Mesendoderm (in vitro differentiated cells): Measurements from ENCODE around the gene ZBTB49.
A peak's percentile ranks its signal among the peaks of the same experiment; 100 is the strongest.

Experiments used
- DNase-seq: peaks from one replicate; pipeline ENCODE4 v3.0.0; 2013
- H2AK5ac ChIP-seq: 2 replicates; pipeline ENCODE4 v1.6.1; 2013; ENCODE audit warnings: low read length, inconsistent platforms
- H2BK120ac ChIP-seq: 2 replicates; pipeline ENCODE4 v1.6.1; 2013; ENCODE audit warnings: low read depth, mild to moderate bottlenecking, low read length, moderate library complexity, mixed read lengths
- H2BK15ac ChIP-seq: replicated peaks from 2 replicates; pipeline ENCODE4 v1.6.1; 2013; ENCODE audit warnings: low read depth, mild to moderate bottlenecking, moderate library complexity
- H2BK5ac ChIP-seq: 2 replicates; pipeline ENCODE4 v1.6.1; 2013; ENCODE audit warnings: low read length, inconsistent platforms
- H3K18ac ChIP-seq: 2 replicates; pipeline ENCODE4 v1.6.1; 2013; ENCODE audit warnings: mild to moderate bottlenecking, low read length, mixed read lengths
- H3K23ac ChIP-seq: one replicate; pipeline ENCODE4 v1.6.1; 2013; ENCODE audit warnings: low read length
- H3K27ac ChIP-seq: 2 replicates; pipeline ENCODE4 v1.5.1; 2013; ENCODE audit warnings: low read depth, mild to moderate bottlenecking, inconsistent platforms, low read length, moderate library complexity
- H3K27me3 ChIP-seq: 2 replicates; pipeline ENCODE4 v1.6.1; 2013; ENCODE audit warnings: low read length, control low read depth, mild to moderate bottlenecking, inconsistent platforms; ENCODE audit not compliant: insufficient read depth, poor library complexity
- H3K36me3 ChIP-seq: 2 replicates; pipeline ENCODE4 v1.6.1; 2013; ENCODE audit warnings: low read length, inconsistent platforms; ENCODE audit not compliant: control insufficient read depth, insufficient read depth
- H3K4ac ChIP-seq: one replicate; pipeline ENCODE4 v1.6.1; 2013; ENCODE audit warnings: low read depth, mild to moderate bottlenecking, low read length, moderate library complexity
- H3K4me1 ChIP-seq: 2 replicates; pipeline ENCODE4 v1.6.1; 2013; ENCODE audit warnings: low read depth, low read length, inconsistent platforms; ENCODE audit not compliant: control insufficient read depth
- H3K4me2 ChIP-seq: 2 replicates; pipeline ENCODE4 v1.6.1; 2013; ENCODE audit warnings: low read length
- H3K4me3 ChIP-seq: 2 replicates; pipeline ENCODE4 v1.5.1; 2013; ENCODE audit warnings: mild to moderate bottlenecking, low read length
- H3K56ac ChIP-seq: one replicate; pipeline ENCODE4 v1.6.1; 2013; ENCODE audit warnings: low read length
- H3K79me1 ChIP-seq: 2 replicates; pipeline ENCODE4 v1.6.1; 2013; ENCODE audit warnings: low read length, inconsistent platforms
- H3K79me2 ChIP-seq: 2 replicates; pipeline ENCODE4 v1.6.1; 2013; ENCODE audit warnings: mild to moderate bottlenecking, low read length; ENCODE audit not compliant: control insufficient read depth, insufficient read depth
- H3K9ac ChIP-seq: 2 replicates; pipeline ENCODE4 v1.6.1; 2013; ENCODE audit warnings: low read length, inconsistent platforms
- H4K5ac ChIP-seq: one replicate; pipeline ENCODE4 v1.6.1; 2013; ENCODE audit warnings: low read length
- H4K8ac ChIP-seq: one replicate; pipeline ENCODE4 v1.6.1; 2013; ENCODE audit warnings: low read depth, mild to moderate bottlenecking, control low read depth, low read length, moderate library complexity
- WGBS: extraction: QIAGEN DNeasy Blood & Tissue Kit; methylation state at CpG from one replicate; pipeline ENCODE4 v1.1.7; 2013; ENCODE audit warnings: low lambda C conversion rate, missing lambda C conversion rate; ENCODE audit not compliant: insufficient coverage; ENCODE audit errors: extremely low coverage; 5-methylcytosine and 5-hydroxymethylcytosine counted together

Gene ZBTB49

GRCh38 chr4:4259484-4260100 is 30.5 kb upstream of the ZBTB49 start:
- no peak overlapping the region for H3K18ac ChIP-seq
- H3K27me3 ChIP-seq, result no peaks in the 10 kb centered on the region
- H4K5ac ChIP-seq, result no peak overlapping the region
- no peak overlapping the region for H3K23ac ChIP-seq
- no peak overlapping the region for H3K56ac ChIP-seq
- H3K4me2 ChIP-seq, result no peak overlapping the region
- H3K4ac ChIP-seq, result no peak overlapping the region
- no peak overlapping the region for H2BK5ac ChIP-seq
- no peak overlapping the region for H3K9ac ChIP-seq
- no peak overlapping the region for H3K27ac ChIP-seq
- H3K79me2 ChIP-seq, result no peaks in the 10 kb centered on the region
- H3K4me1 ChIP-seq, result no peaks in the 10 kb centered on the region
- DNase-seq, result no peak
- no peak overlapping the region for H4K8ac ChIP-seq
- no peak overlapping the region for H2AK5ac ChIP-seq
- no peak overlapping the region for H2BK120ac ChIP-seq
- H3K79me1 ChIP-seq, result no peaks in the 10 kb centered on the region
- H2BK15ac ChIP-seq, result no peak overlapping the region
- no CpG with 5 or more reads among the region's 9 CpGs for WGBS
- H3K36me3 ChIP-seq, result no peaks in the 10 kb centered on the region
- H3K4me3 ChIP-seq, result no peak overlapping the region

- H3K4me3 ChIP-seq, result no peak overlapping the region
- no CpG with 5 or more reads among the region's 6 CpGs for WGBS
- H3K36me3 ChIP-seq, result no peaks in the 10 kb centered on the region
- H3K79me1 ChIP-seq, result no peaks in the 10 kb centered on the region
- no peak overlapping the region for H3K27ac ChIP-seq
- H3K18ac ChIP-seq, result no peak overlapping the region
- H3K23ac ChIP-seq, result no peak overlapping the region
- H4K8ac ChIP-seq, result no peak overlapping the region
- H3K56ac ChIP-seq, result no peak overlapping the region
- H2AK5ac ChIP-seq, result no peak overlapping the region
- no peak overlapping the region for H3K4ac ChIP-seq
- no peaks in the 10 kb centered on the region for H3K79me2 ChIP-seq
- no peak overlapping the region for H4K5ac ChIP-seq
- no peak overlapping the region for H2BK15ac ChIP-seq
- H3K9ac ChIP-seq, result no peak overlapping the region
- no peaks in the 10 kb centered on the region for H3K4me1 ChIP-seq
- H2BK120ac ChIP-seq, result no peak overlapping the region
- no peak overlapping the region for H3K4me2 ChIP-seq
- H3K27me3 ChIP-seq, result no peaks in the 10 kb centered on the region
- DNase-seq, result peak; percentile 37
- no peak overlapping the region for H2BK5ac ChIP-seq
These were observed 29.8 kb upstream of the ZBTB49 start for GRCh38 chr4:4260185-4260751.

DNA sequence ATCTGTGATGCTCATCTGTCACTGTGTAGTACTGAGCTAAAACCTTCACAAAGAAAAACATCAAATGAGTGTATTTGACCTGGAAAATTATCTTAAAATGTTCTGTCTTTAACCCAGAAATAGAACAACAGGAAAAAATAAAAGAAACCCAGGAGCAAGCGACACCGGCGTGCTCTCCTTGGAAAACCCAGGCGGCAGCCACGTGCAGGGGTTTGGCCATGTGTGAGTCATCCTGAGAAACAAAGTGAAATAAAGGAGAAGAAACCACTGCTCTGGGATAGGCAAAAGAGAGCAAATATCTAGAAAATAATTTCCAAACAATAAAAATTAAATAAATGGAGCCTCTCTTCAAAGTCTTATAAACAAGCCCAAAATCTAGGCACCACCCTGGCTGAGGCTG is 22.1 kb upstream of the ZBTB49 start:
- H3K36me3 ChIP-seq, result peaks cover 11% of the 10 kb centered on the region

DNA sequence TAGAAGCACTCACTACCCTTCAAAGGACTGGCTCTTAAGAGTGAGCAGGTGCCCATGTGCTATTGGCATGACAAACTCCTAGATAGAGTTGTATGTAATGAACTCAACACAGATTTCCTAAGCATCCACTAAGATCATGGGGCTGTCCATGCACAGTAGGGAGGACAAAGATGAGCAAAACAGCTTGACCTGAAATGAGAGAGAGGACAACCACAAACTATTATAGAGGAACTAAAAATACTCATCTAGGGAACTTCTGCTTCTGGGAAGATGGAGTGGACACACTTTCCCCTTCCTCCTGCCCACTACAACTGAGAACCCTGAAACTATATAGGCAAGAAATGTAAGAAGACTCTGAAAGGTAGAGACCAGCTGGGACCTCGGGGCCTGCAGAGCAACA is 21.3 kb upstream of the ZBTB49 start:
- no CpG with 5 or more reads among the region's 1 CpG for WGBS
- Histone ChIP-seq H2BK5ac (no peak overlapping the region), H2BK15ac (no peak overlapping the region), H3K4me1 (no peaks in the 10 kb centered on the region), H3K9ac (no peak overlapping the region), H3K4me2 (no peak overlapping the region), H3K4ac (no peak overlapping the region), H3K27ac (no peak overlapping the region), H2AK5ac (no peak overlapping the region), H3K4me3 (no peak overlapping the region), H3K79me1 (no peaks in the 10 kb centered on the region), H2BK120ac (no peak overlapping the region), H3K36me3 (peaks cover 11% of the 10 kb centered on the region), H3K56ac (no peak overlapping the region), H3K27me3 (no peaks in the 10 kb centered on the region), H3K79me2 (no peaks in the 10 kb centered on the region), H4K8ac (no peak overlapping the region), H3K18ac (no peak overlapping the region), H3K23ac (no peak overlapping the region), H4K5ac (no peak overlapping the region)
- DNase-seq, result no peak

More for the DNA sequence above, 22.1 kb upstream of the ZBTB49 start:
- no peaks in the 10 kb centered on the region for H3K27me3 ChIP-seq
- H3K4me3 ChIP-seq, result no peak overlapping the region
- H3K4me1 ChIP-seq, result no peaks in the 10 kb centered on the region
- H3K56ac ChIP-seq, result no peak overlapping the region
- no peak overlapping the region for H3K23ac ChIP-seq
- no peak overlapping the region for H3K4ac ChIP-seq
- H3K18ac ChIP-seq, result no peak overlapping the region
- H2AK5ac ChIP-seq, result no peak overlapping the region
- H4K5ac ChIP-seq, result no peak overlapping the region
- no peaks in the 10 kb centered on the region for H3K79me2 ChIP-seq
- H2BK15ac ChIP-seq, result no peak overlapping the region
- H3K4me2 ChIP-seq, result no peak overlapping the region
- no peak overlapping the region for H3K27ac ChIP-seq
- no peak overlapping the region for H2BK120ac ChIP-seq
- no peak for DNase-seq
- no peak overlapping the region for H3K9ac ChIP-seq
- no peak overlapping the region for H4K8ac ChIP-seq
- no CpG with 5 or more reads among the region's 5 CpGs for WGBS
- no peaks in the 10 kb centered on the region for H3K79me1 ChIP-seq
- H2BK5ac ChIP-seq, result no peak overlapping the region

- H2BK120ac ChIP-seq, result no peak overlapping the region
- H2BK15ac ChIP-seq, result no peak overlapping the region
- no peaks in the 10 kb centered on the region for H3K79me1 ChIP-seq
- no peak overlapping the region for H4K8ac ChIP-seq
- H3K9ac ChIP-seq, result no peak overlapping the region
- H3K4me3 ChIP-seq, result no peak overlapping the region
- no peak overlapping the region for H2BK5ac ChIP-seq
- no CpG with 5 or more reads among the region's 11 CpGs for WGBS
- no peak overlapping the region for H3K4ac ChIP-seq
- no peak overlapping the region for H3K18ac ChIP-seq
- H3K27me3 ChIP-seq, result no peaks in the 10 kb centered on the region
- DNase-seq, result no peak
- no peak overlapping the region for H3K56ac ChIP-seq
- no peak overlapping the region for H3K23ac ChIP-seq
- H2AK5ac ChIP-seq, result no peak overlapping the region
- no peak overlapping the region for H3K4me2 ChIP-seq
- H3K4me1 ChIP-seq, result no peaks in the 10 kb centered on the region
- no peak overlapping the region for H4K5ac ChIP-seq
- peaks cover 11% of the 10 kb centered on the region for H3K36me3 ChIP-seq
- H3K79me2 ChIP-seq, result no peaks in the 10 kb centered on the region
- no peak overlapping the region for H3K27ac ChIP-seq
These were observed 20.7 kb upstream of the ZBTB49 start for GRCh38 chr4:4269331-4269731.

DNA sequence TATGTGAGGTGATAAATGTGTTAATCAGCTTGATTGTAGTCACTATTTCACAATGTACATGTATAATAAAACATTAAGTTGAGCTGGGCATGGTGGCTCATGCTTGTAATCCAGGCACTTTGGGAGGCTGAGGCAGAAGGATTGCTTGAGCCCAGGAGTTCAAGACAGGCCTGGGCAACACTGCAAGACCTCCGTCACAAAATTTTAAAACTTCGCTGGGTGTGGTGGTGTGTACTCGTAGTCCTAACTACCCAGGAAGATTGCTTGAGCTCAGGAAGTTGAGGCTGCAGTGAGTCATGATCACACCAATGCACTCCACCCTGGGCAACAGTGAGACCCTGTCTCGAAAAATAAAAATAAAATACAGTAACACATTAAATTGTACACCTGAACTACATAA is 20.2 kb upstream of the ZBTB49 start:
- Histone ChIP-seq H4K5ac (no peak overlapping the region), H3K79me1 (no peaks in the 10 kb centered on the region), H3K79me2 (no peaks in the 10 kb centered on the region), H3K9ac (no peak overlapping the region), H3K4me2 (no peak overlapping the region), H2BK5ac (no peak overlapping the region), H2BK15ac (no peak overlapping the region), H3K4me1 (no peaks in the 10 kb centered on the region), H3K56ac (no peak overlapping the region), H3K36me3 (peaks cover 11% of the 10 kb centered on the region), H3K27me3 (no peaks in the 10 kb centered on the region), H4K8ac (no peak overlapping the region), H3K4me3 (no peak overlapping the region), H3K18ac (no peak overlapping the region), H2AK5ac (no peak overlapping the region), H3K27ac (no peak overlapping the region), H3K4ac (no peak overlapping the region), H2BK120ac (no peak overlapping the region), H3K23ac (no peak overlapping the region)
- no CpG with 5 or more reads among the region's 4 CpGs for WGBS
- DNase-seq, result no peak
